Keratinocyte (primary cell): ENCODE results near the gene DGKA. TPM values are rescaled to one million over a fixed set of nuclear protein-coding genes. Genes with fewer than 3 reads are reported as not detected.

Experiments used
- DNase-seq: peaks from one replicate; pipeline ENCODE4 v3.0.0-alpha.2; 2011; ENCODE audit warnings: low read depth, missing footprints, low spot score
- FAIRE-seq: peaks from 2 replicates; lab custom pipeline; 2011; peaks lifted over from hg19 to GRCh38; lab: Jason Lieb, UNC
- H2AFZ ChIP-seq: 2 replicates; pipeline ENCODE4 v1.6.0; 2012; ENCODE audit warnings: low read length, control low read depth, inconsistent platforms; ENCODE audit not compliant: control insufficient read depth
- H3K27ac ChIP-seq: 2 replicates; pipeline ENCODE4 v1.5.1; 2011; ENCODE audit warnings: low read length; ENCODE audit not compliant: control insufficient read depth, insufficient read depth
- H3K27me3 ChIP-seq: 3 replicates; pipeline ENCODE4 v1.6.0; 2011; ENCODE audit warnings: low read length; ENCODE audit not compliant: control insufficient read depth, insufficient read depth; ENCODE audit errors: extremely low read depth
- H3K36me3 ChIP-seq, 2 experiments: 2 replicates in 1 of 2; 3 replicates in 1 of 2; pipeline ENCODE4 v1.5.1; 2011; ENCODE audit warnings: low read length in 2 of 2, mild to moderate bottlenecking in 1 of 2; ENCODE audit not compliant: control insufficient read depth in 2 of 2, insufficient read depth in 2 of 2; ENCODE audit errors: extremely low read depth in 1 of 2
- H3K4me1 ChIP-seq: 3 replicates; pipeline ENCODE4 v1.5.1; 2011; ENCODE audit warnings: low read length; ENCODE audit not compliant: control insufficient read depth, insufficient read depth; ENCODE audit errors: extremely low read depth
- H3K4me2 ChIP-seq: 3 replicates; pipeline ENCODE4 v1.6.0; 2011; ENCODE audit warnings: low read depth, low read length; ENCODE audit not compliant: control insufficient read depth, insufficient read depth; ENCODE audit errors: extremely low read depth
- H3K4me3 ChIP-seq, 3 experiments: fragments of 200-600 bp in 1 of 3; sonication (generic) in 1 of 3; 2 replicates in 2 of 3; 3 replicates in 1 of 3; pipeline ENCODE4 v1.5.1; 2011 to 2016; ENCODE audit warnings: low read length in 3 of 3, mild to moderate bottlenecking in 3 of 3, control low read depth in 2 of 3, inconsistent platforms in 1 of 3, low read depth in 1 of 3, mixed read lengths in 1 of 3, mixed run types in 1 of 3, moderate library complexity in 1 of 3; ENCODE audit not compliant: control insufficient read depth in 2 of 3, insufficient read depth in 2 of 3; ENCODE audit errors: extremely low read depth in 1 of 3
- H3K79me2 ChIP-seq: 2 replicates; pipeline ENCODE4 v1.6.0; 2012; ENCODE audit warnings: low read length; ENCODE audit not compliant: control insufficient read depth, insufficient read depth
- H3K9ac ChIP-seq: 3 replicates; pipeline ENCODE4 v1.6.0; 2011; ENCODE audit warnings: low read length; ENCODE audit not compliant: control insufficient read depth, insufficient read depth; ENCODE audit errors: extremely low read depth
- H3K9me1 ChIP-seq: 3 replicates; pipeline ENCODE4 v1.6.0; 2011; ENCODE audit warnings: low read length; ENCODE audit not compliant: control insufficient read depth, insufficient read depth; ENCODE audit errors: extremely low read depth
- H3K9me3 ChIP-seq: 2 replicates; pipeline ENCODE4 v1.5.1; 2012; ENCODE audit warnings: low read depth, low read length; ENCODE audit not compliant: control insufficient read depth
- H4K20me1 ChIP-seq: 3 replicates; pipeline ENCODE4 v1.6.0; 2011; ENCODE audit warnings: low read length; ENCODE audit not compliant: control insufficient read depth, insufficient read depth; ENCODE audit errors: extremely low read depth
- CTCF ChIP-seq, 3 experiments: IDR thresholded peaks in 1 of 3; conservative IDR thresholded peaks in 1 of 3; optimal IDR thresholded peaks in 1 of 3; 2 replicates in 2 of 3; 3 replicates in 1 of 3; pipeline versions ENCODE3 to v1.5.1; 2011; ENCODE audit warnings: low read length in 3 of 3, mild to moderate bottlenecking in 3 of 3, moderate library complexity in 2 of 3, control low read depth in 1 of 3, inconsistent platforms in 1 of 3; ENCODE audit not compliant: insufficient read depth in 2 of 3; ENCODE audit errors: extremely low read depth in 1 of 3
- EZH2 ChIP-seq: IDR thresholded peaks from one replicate; pipeline ENCODE4 v1.6.1; 2012; ENCODE audit warnings: inconsistent platforms, mild to moderate bottlenecking, low read length, moderate library complexity
- dilution Hi-C: fragments of 300-500 bp; cut with MboI; formaldehyde crosslinking; loops from one replicate; pipeline ENCODE4 v1.7.0; 2020; ENCODE audit warnings: low sequenced_read_pairs; ENCODE audit not compliant: extremely low pct_ligation_motif_present
- polyA plus RNA-seq, 5 experiments: library from polyadenylated mRNA; depleted of rRNA in 3 of 5; stranded (reverse) in 3 of 5; stranded (forward) in 1 of 5; unstranded in 1 of 5; fragments of >200 nt; gene quantifications; 1 replicate in 1 of 5; 2 replicates in 3 of 5; 3 replicates in 1 of 5; pipeline versions ENCODE4 v1.2.1 to v1.2.3, GENCODE V29; 2011 to 2012; ENCODE audit warnings: missing spikeins in 2 of 5, low read depth in 1 of 5, low replicate concordance in 1 of 5

The DGKA gene
- polyA plus RNA-seq, 1 donor (not counting 4 experiments of a cell fraction or from before 2014, with no cell fraction given), result 174 TPM

- FAIRE-seq, result no peak
- Histone ChIP-seq H3K9me3 (no peaks in the 10 kb centered on the region), H3K4me1 (no peaks in the 10 kb centered on the region), H3K9ac (no peak overlapping the region), H3K27ac (no peak overlapping the region), H3K36me3 (peaks cover 7 to 12% of the 10 kb centered on the region in 2 experiments), H3K9me1 (no peaks in the 10 kb centered on the region), H3K79me2 (no peaks in the 10 kb centered on the region), H3K4me2 (no peak overlapping the region), H4K20me1 (no peaks in the 10 kb centered on the region), H2AFZ (no peak overlapping the region), H3K27me3 (no peaks in the 10 kb centered on the region), H3K4me3 (no peak overlapping the region)
- no peak for DNase-seq
- no peak for TF ChIP-seq EZH2
- TF ChIP-seq CTCF (optimal IDR thresholded peaks at IDR 0.05 in 1 of 3, IDR thresholded peaks at IDR 0.05 in 1 of 3, conservative IDR thresholded peaks at IDR 0.05 in 1 of 3; ENCODE audit: extremely low read depth in 1 of 3, insufficient read depth in 2 of 3, low read length in 3 of 3), result no peak
- dilution Hi-C loops, result no loop called here
Measured at GRCh38 chr12:55899082-55899481, 31.9 kb upstream of the DGKA start.

GRCh38 chr12:55901881-55902490, 29.0 kb upstream of the DGKA start:
- H3K27ac ChIP-seq, result no peak overlapping the region
- no peaks in the 10 kb centered on the region for H3K9me1 ChIP-seq
- H3K79me2 ChIP-seq, result no peaks in the 10 kb centered on the region
- no peak overlapping the region for H2AFZ ChIP-seq
- FAIRE-seq (no peak), DNase-seq (no peak)
- no peak overlapping the region for H3K4me2 ChIP-seq
- H4K20me1 ChIP-seq, result peaks cover 3% of the 10 kb centered on the region
- H3K9me3 ChIP-seq, result no peaks in the 10 kb centered on the region
- dilution Hi-C loops, result no loop called here
- H3K9ac ChIP-seq, result no peak overlapping the region
- H3K4me3 ChIP-seq, result no peak overlapping the region
- peaks cover 6% of the 10 kb centered on the region for H3K4me1 ChIP-seq
- TF ChIP-seq CTCF (optimal IDR thresholded peaks at IDR 0.05 in 1 of 3, IDR thresholded peaks at IDR 0.05 in 1 of 3, conservative IDR thresholded peaks at IDR 0.05 in 1 of 3; ENCODE audit: extremely low read depth in 1 of 3, insufficient read depth in 2 of 3, low read length in 3 of 3), result no peak
- no peaks in the 10 kb centered on the region for H3K27me3 ChIP-seq
- peaks cover 7 to 12% of the 10 kb centered on the region in 2 experiments for H3K36me3 ChIP-seq
